Measurements from ENCODE around the gene KCNH4. TPM values are rescaled to one million over a fixed set of nuclear protein-coding genes. Genes with fewer than 3 reads are reported as not detected.

KCNH4 gene
- total and polyA plus RNA-seq, 4 donors, result 0.01 TPM; not detected in 3

GRCh38 chr17:42112552-42113176, 68.3 kb downstream of the KCNH4 start, which contains the start of gene DHX58:
Gene DHX58, minus strand, starts transcription at chr17:42112714. Its CDS starts 822 bp downstream, at chr17:42111892.
- no peaks in the 10 kb centered on the region for H3K27me3 ChIP-seq (ENCODE audit: control insufficient read depth in 4 of 4, insufficient read depth in 4 of 4, low read length in 3 of 4)
- H3K4me1 ChIP-seq (ENCODE audit: control insufficient read depth in 4 of 4, insufficient read depth in 4 of 4, low read length in 3 of 4), result peaks cover 11 to 42% (median 34%) of the 10 kb centered on the region in 4 donors
- peak within 1 kb of the TSS; percentile 64 to 76 (median 68) for H3K4me3 ChIP-seq (ENCODE audit: low read depth in 1 of 3, low read length in 3 of 3)
- peaks cover 3 to 14% (median 7%) of the 10 kb centered on the region in 4 donors for H3K36me3 ChIP-seq (ENCODE audit: control insufficient read depth in 4 of 4, insufficient read depth in 3 of 4, low read depth in 1 of 4, low read length in 3 of 4)
- peak within 1 kb of the TSS; percentile 81 to 84 for H3K27ac ChIP-seq (ENCODE audit: low read depth in 1 of 2, low read length in 2 of 2)
- peak; percentile 59 for DNase-seq (ENCODE audit: low spot score)
- H3K9me3 ChIP-seq (ENCODE audit: control insufficient read depth in 4 of 4, low read length in 3 of 4), result no peaks in the 10 kb centered on the region
- peak within 1 kb of the TSS; percentile 61 to 88 for H3K9ac ChIP-seq (ENCODE audit: low read depth in 1 of 2, low read length in 2 of 2)
- WGBS, result under 1% methylated on average over 10 of the region's 10 CpGs
- TF ChIP-seq RAD21 (IDR thresholded peaks at IDR 0.05), result peak in 1 of 2 donors; percentile 51
- TF ChIP-seq TAF1 (conservative IDR thresholded peaks at IDR 0.05), result peak; percentile 39
- peak; percentile 6 to 21 for TF ChIP-seq RXRA (IDR thresholded peaks at IDR 0.05)
- TF ChIP-seq ATF3 (IDR thresholded peaks at IDR 0.05), result no peak
- no peak for TF ChIP-seq NR2F2 (IDR thresholded peaks at IDR 0.05)
- peak; percentile 62 for TF ChIP-seq REST (IDR thresholded peaks at IDR 0.05)
- peak; percentile 57 for TF ChIP-seq SP1 (IDR thresholded peaks at IDR 0.05)
- peak; percentile 17 to 19 for TF ChIP-seq HNF4A (conservative IDR thresholded peaks at IDR 0.05)
- no peak for TF ChIP-seq GABPA (IDR thresholded peaks at IDR 0.05 in 1 of 2, conservative IDR thresholded peaks at IDR 0.05 in 1 of 2)
- TF ChIP-seq YY1 (IDR thresholded peaks at IDR 0.05), result peak; percentile 62
- TF ChIP-seq MAX (IDR thresholded peaks at IDR 0.05), result peak; percentile 39

DNA sequence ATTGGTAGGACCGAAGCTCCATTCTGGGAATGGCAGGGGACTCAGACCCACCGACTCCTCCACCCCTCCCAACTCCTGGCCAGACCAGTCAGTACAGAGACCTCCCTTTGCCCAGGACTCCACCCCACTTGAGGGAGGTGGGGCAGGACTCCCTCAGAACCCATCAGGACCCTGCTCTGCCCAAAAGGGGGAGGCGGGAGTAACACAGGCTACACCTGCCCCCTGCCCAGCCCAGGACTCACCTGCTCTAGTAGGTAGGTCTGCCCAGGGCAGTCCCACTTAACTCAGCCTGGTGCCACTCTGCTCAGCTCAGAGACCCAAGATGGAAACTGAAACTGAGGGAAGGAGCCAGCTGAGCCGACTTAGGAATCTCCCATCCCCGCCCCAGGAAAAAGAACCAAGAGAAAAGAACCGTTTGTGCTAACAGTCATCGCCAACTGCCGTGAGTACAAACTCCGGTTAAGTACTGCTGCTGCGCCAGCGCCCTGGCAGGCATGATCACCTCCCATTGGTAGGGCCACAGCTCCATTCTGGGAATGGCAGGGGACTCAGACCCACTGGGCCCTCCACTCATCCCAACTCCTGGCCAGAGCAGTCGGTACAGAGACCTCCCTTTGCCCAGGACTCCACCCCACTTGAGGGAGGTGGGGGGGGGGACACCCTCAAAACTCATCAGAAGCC, 68.9 kb downstream of the KCNH4 start:
- H3K36me3 ChIP-seq (ENCODE audit: control insufficient read depth in 4 of 4, insufficient read depth in 3 of 4, low read depth in 1 of 4, low read length in 3 of 4), result peaks cover 3 to 12% (median 7%) of the 10 kb centered on the region in 4 donors
- no peaks in the 10 kb centered on the region for H3K27me3 ChIP-seq (ENCODE audit: control insufficient read depth in 4 of 4, insufficient read depth in 4 of 4, low read length in 3 of 4)
- 6% methylated on average over 12 of the region's 12 CpGs for WGBS
- peaks cover 11 to 42% (median 34%) of the 10 kb centered on the region in 4 donors for H3K4me1 ChIP-seq (ENCODE audit: control insufficient read depth in 4 of 4, insufficient read depth in 4 of 4, low read length in 3 of 4)
- H3K9me3 ChIP-seq (ENCODE audit: control insufficient read depth in 4 of 4, low read length in 3 of 4), result no peaks in the 10 kb centered on the region
- H3K27ac ChIP-seq (ENCODE audit: low read depth in 1 of 2, low read length in 2 of 2), result peak overlapping the region; percentile 81 to 84
- H3K4me3 ChIP-seq (ENCODE audit: low read depth in 1 of 3, low read length in 3 of 3), result peak overlapping the region; percentile 64 to 76 (median 68)
- peak overlapping the region; percentile 61 to 88 for H3K9ac ChIP-seq (ENCODE audit: low read depth in 1 of 2, low read length in 2 of 2)
- DNase-seq (ENCODE audit: low spot score), result no peak
- TF ChIP-seq REST (IDR thresholded peaks at IDR 0.05), result no peak
- peak; percentile 24 for TF ChIP-seq YY1 (IDR thresholded peaks at IDR 0.05)
